GM19455 (cell line): Measurements from ENCODE around the gene CDK14.

Experiments used
- ATAC-seq: cut with Tn5 transposase; IDR thresholded peaks from one replicate; pipeline ENCODE4 v1.9.1; 2021; ENCODE audit not compliant: unreplicated experiment

The CDK14 gene

DNA sequence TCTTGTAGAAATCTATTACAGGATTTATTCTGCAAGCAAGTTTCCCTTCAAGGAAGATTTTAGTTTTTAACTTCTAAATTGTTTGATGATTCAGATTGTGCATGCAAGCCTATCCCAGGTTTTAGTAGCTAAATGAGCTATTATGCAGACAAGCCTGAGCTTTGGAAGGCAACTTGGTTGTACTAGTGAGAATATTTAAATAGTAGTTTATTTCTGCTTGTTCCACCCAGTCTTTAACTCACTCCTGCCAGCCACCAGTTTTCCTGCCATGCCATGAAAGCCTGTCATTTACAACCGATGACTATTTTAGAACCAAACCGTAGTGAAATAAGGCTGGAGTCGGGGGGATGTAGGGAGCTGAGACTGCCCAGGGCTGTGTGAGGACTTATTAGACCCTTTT is 343.5 kb downstream of the CDK14 start:
- ATAC-seq, result no peak

- no peak for ATAC-seq
These were observed 347.9 kb downstream of the CDK14 start for GRCh38 chr7:90944021-90944420.

DNA sequence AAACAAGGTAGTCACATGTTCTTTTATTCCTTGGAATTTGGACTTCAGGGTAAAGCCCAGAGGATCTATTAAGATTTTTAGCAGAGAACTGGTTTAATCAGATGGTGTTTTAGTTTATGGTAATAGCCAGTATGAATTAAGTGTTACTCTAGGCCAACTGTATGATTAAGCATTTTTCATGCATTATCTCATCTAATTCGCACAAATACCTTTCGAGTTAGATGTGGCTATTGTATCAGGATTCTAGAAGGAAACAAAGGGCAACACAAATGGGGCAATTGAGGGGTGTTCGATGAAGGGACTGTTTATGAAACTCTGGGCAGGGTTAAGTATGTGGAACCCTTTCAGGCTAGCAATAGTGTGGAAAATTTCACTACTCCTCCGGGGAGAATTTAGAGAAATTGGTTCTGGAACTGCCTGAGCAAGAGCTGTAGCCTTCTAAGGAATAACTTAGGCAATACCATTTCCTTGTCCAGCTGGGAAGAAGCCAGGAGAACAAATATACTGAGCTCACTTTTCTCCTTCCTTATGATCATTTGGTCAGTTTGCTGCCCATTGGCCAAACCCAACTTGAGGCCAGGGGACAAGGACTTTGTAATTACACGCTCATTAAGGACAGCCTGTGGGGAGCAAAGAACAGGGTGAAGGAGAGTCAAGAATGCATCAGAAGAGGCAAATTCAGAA is 349.1 kb downstream of the CDK14 start:
- no peak for ATAC-seq

DNA sequence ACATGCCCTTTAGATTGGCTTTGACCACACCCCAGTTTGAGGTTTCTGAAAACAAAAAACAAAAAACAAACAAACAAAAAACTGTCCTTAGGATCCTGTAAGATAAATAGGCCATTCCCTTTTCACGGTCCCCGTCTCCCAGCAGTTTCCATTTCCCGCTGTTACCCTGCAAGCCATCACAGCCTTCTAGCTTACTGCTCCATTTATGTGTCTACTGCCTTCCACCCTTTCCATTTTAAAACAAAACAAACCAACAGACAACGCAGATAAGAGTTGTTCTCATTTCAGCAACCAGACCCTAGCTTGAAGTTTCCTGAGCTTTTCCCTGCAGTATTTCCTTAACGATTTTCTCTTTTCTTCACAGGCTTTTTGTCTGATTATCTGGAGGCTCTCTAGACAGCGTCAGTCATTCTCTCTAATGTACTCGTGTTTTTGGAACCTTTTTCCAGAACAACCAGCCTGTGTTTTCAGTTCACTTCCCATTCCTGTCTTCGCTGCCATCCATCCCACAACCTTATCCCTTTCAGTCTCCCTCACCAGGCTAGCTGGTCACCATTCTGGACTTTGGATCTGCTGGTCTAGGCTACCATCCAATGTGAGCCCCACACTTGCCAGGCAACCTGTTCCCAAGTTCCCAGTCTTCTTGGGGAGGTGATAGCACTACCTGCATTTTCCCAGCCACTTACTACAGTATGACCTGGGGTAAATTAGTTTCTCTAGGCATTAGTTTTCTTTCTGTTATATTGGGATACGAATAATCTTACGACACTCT is 350.8 kb downstream of the CDK14 start:
- ATAC-seq, result no peak

GRCh38 chr7:90948085-90948484 is 352.0 kb downstream of the CDK14 start:
- ATAC-seq, result no peak

DNA sequence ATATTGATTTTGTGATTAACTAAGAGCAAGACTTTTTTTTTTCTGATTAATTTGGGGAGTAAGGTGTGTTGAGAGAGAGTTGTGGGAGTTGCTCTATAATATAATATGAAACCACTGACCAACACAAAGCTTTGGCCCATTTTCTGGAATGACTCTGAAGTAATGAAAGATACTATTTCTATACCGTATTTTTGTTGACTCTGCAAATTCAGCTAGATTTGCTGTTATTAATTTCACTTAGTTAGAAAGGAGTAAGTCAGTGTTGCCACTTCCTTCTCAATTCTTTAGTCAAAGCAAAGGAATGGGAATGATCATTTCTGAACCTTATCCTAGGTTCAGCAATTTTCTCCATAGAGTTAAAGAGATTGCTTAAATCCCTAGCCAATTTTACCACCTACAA is 355.1 kb downstream of the CDK14 start:
- no peak for ATAC-seq

DNA sequence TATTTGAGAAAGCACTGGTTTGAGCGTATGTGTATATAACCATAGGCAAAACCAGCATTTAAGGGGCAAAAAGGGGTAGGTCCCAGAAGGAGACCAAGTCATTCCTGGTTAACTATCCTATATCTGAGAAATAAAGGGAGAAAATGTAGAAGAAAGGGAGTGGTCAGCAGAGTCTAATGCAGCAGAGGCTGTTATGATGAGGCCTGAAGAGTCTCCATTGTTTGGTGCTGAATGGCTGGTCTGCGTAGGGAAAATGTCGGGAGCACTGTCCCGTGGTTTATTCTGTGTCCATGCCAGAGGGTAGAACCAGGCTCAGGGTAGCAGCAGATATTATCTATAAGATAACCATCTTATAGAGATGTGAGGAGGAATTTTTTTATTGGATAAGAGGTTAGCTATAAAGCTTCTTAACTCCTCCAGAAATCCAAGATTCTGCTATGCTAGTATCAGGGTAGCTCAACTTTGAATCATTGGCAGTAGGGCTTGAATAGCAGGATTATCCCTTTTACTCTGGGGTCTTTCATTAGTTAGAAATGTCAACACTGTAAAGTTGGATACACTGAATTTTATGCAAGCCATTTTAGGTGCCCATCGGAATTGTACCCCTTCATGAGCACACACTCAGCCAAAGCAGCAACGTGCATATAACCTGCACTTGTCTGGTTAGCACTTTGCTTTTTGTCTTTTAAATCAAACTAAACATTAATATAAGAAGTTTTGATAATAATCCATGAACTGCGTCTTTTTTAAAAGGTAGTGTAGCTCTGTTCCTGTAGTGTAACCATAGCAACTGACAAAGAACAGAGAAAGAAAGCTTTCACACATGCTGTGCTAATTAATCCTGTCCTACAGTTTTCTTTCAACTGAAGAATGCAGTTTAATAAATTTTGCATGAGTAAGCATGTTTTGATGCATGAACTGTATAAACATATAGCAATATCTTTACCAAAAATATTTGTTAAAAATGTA is 356.1 kb downstream of the CDK14 start:
- no peak for ATAC-seq

- no peak for ATAC-seq
These were observed 359.6 kb downstream of the CDK14 start for GRCh38 chr7:90955641-90956207.

DNA sequence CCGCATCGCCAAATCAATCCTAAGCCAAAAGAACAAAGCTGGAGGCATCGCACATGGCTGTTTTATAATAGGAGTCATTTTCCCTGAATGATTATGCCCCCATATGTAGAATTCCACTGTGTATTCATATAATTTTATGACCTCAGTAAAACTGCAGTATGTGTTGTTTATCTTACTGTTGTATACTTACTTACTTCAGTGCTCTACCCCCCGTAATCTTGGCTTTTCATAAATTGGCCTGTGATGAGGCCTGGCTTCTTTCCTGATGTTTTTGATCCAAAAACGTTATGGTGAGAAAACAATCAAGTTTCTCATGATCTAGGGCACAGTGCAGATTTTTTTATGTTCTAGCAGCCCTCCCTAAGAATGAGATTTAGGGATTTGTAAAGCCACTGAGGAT is 361.8 kb downstream of the CDK14 start:
- ATAC-seq, result no peak

DNA sequence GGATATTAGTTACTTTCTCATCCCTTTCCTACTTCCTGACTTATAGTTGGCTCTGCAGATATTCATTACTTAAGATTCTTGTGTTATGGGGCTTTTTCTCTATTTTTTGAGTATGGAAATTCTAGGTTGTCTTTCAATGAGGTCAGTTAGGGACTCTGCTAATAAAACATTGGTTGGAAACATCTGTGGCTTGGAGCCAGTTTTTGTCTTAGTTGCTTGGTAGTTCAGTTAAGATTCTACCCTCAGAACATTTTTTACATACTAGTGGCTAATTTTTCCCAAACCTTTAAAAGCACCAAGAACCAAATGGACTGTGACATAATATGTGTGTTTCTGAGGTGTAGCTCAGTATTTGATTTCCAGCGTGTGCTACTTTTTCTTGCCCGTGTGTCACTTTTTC is 362.5 kb downstream of the CDK14 start:
- no peak for ATAC-seq

DNA sequence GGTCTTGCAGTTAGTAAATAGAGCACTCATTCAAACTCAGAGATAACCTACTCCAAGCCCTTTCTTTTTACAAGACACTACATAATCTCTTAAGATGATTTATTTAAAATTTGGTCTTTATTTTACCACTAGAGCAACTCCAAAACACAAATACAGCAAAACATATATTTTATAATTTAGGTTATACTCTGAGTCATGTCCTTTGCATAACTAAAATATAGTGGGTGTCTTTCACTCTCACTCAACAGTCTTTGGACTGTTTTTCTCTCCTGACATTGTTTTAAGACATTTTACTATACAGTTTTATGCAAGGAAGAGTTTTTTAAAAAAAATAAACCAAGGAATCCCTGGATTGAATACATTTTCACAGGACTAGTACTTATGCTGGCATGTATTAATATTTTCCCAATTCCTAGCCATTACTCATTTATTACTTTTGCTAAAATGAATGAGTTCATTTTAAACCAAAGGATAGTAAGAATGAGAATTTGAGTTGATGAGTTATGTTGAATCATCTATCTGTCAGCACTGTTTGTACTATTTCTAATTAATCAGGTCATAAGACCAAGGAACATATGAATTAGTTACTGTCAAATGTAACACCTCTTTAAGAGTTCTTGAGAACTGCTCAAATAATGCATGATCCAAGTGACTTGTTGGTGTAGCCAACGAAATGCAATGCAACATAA is 365.1 kb downstream of the CDK14 start:
- ATAC-seq, result no peak

GRCh38 chr7:90965211-90965610 is 369.1 kb downstream of the CDK14 start:
- ATAC-seq, result no peak

DNA sequence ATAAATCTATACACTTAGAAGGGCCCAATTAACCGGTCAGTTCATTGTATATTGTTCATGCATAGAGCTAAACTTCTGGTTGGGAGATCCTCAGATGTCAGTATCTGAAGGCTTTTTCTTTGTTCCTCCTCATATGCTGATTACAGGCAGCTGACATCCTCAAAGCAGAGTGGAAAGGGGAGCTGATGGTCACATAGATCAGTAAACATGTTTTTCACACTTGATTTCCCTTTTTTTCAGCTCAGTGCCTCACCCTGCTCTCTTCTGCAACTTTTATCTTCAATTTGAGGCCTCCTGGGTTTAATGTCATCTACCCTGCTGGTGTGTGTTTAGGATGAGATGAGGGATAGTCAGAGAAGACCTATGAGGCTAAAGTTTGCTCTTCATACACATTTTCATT is 370.2 kb downstream of the CDK14 start:
- no peak for ATAC-seq

GRCh38 chr7:90968871-90969270 is 372.8 kb downstream of the CDK14 start:
- ATAC-seq, result no peak

DNA sequence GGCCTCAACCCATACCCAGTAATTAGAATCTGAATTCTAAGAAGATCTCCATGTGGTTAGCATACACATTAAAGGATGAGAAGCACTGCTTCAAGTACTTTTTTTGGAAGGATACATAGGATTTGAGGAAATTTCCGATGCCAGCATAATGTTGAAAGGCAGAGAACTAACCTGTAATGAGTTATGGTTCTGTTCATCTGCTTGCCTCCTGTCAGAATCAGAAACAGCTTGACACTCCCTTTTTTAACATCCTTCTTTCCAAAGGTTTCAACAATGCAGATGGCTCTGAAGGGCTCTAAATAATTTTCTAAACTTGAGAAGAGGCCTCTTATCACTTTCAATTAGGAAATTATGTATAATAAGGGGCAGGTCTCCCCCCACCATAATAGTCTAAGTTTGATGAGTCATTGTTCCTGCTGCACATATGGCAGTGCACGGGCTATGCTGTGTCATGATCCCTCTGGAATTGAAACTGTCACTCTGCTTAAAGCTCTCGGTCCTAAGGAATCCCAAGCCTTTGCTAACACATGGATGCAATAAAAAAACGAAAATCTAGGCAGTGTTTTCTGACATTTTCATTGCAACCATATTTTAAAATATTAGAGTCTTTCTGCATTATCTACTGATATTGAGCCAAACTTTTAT is 376.9 kb downstream of the CDK14 start:
- no peak for ATAC-seq

DNA sequence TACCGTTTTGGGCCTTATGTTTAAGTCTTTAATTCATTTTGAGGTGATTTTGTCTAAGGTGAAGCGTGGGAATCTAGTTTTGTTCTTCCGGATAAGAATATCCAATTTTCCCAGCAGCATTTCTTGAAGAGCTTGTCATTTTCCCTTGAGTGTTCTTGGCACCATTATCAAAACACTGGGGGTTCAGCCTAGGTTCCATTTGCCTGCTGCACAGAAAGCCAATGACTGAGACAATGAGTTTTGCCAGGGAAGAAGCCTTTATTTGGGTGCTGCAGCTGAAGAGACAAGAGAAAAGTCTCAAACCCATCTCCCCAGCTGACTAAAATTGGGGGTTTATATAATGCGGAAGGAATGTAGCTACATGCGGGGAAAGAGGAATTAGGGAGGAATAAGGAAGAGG is 380.9 kb downstream of the CDK14 start:
- no peak for ATAC-seq

GRCh38 chr7:90980545-90980944 is 384.4 kb downstream of the CDK14 start:
- no peak for ATAC-seq

- no peak for ATAC-seq
These were observed 386.1 kb downstream of the CDK14 start for GRCh38 chr7:90982228-90982627.

DNA sequence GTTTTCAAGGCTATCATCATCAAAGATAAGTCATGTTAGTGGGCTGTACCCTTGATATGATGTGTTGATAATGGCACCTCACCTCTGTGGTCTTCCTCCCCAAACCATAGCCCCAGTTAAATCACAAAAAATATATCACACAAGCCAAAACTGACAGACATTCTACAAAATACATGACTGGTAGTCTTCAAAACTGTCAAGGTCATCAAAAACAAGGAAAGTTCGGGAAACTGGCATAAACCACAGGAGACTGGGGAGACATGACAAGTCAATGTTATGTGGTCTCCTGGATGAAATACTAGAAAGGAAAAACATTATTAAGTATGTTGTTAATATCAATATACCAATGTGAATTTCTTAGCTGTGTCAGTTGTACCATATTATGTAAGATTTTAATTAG is 388.6 kb downstream of the CDK14 start:
- ATAC-seq, result no peak

GRCh38 chr7:90988516-90988915 is 392.4 kb downstream of the CDK14 start:
- no peak for ATAC-seq
